Activated T-cell treated with anti-CD3 and anti-CD28 coated beads, Interleukin-2, amount 50 U/mL, for 24 hours (primary cell): Measurements from ENCODE around the gene NFIB.

ENCODE experiments used
- DNase-seq: peaks from one replicate; pipeline ENCODE4 v3.0.0-alpha.2; 2020
- H3K27ac Mint-ChIP-seq: 2 replicates; pipeline ENCODE4 v1.8.0; 2020; ENCODE audit warnings: mild to moderate bottlenecking, mixed read lengths
- H3K27me3 Mint-ChIP-seq: 2 replicates; pipeline ENCODE4 v1.8.0; 2020; ENCODE audit warnings: mixed read lengths
- H3K36me3 Mint-ChIP-seq: 2 replicates; pipeline ENCODE4 v1.8.0; 2020; ENCODE audit warnings: low read depth, mixed read lengths
- H3K4me1 Mint-ChIP-seq: 2 replicates; pipeline ENCODE4 v1.8.0; 2020; ENCODE audit warnings: low read depth, mixed read lengths
- H3K4me3 Mint-ChIP-seq: 2 replicates; pipeline ENCODE4 v1.8.0; 2020; ENCODE audit warnings: mild to moderate bottlenecking, moderate library complexity, mixed read lengths
- H3K9me3 Mint-ChIP-seq: 2 replicates; pipeline ENCODE4 v1.8.0; 2020; ENCODE audit warnings: mixed read lengths

The NFIB gene

GRCh38 chr9:14165376-14166035 lies 148.4 kb downstream of the NFIB start:
- Mint-ChIP-seq H3K27me3 (no peaks in the 10 kb centered on the region), H3K4me1 (no peaks in the 10 kb centered on the region), H3K4me3 (no peak overlapping the region), H3K9me3 (no peaks in the 10 kb centered on the region), H3K36me3 (no peaks in the 10 kb centered on the region), H3K27ac (no peak overlapping the region)
- DNase-seq: no peak

- Mint-ChIP-seq H3K27ac (no peak overlapping the region), H3K4me1 (no peaks in the 10 kb centered on the region), H3K9me3 (no peaks in the 10 kb centered on the region), H3K4me3 (no peak overlapping the region), H3K27me3 (no peaks in the 10 kb centered on the region), H3K36me3 (no peaks in the 10 kb centered on the region)
- DNase-seq: no peak
Observed at GRCh38 chr9:14164908-14165307, 149.0 kb downstream of the NFIB start.

GRCh38 chr9:14159440-14160216 lies 154.3 kb downstream of the NFIB start:
- Mint-ChIP-seq H3K27ac (no peak overlapping the region), H3K9me3 (no peaks in the 10 kb centered on the region), H3K27me3 (peaks cover 3% of the 10 kb centered on the region), H3K4me1 (peaks cover 6% of the 10 kb centered on the region), H3K4me3 (no peak overlapping the region), H3K36me3 (no peaks in the 10 kb centered on the region)
- DNase-seq: no peak

GRCh38 chr9:14158916-14159315 lies 155.0 kb downstream of the NFIB start:
- Mint-ChIP-seq H3K36me3 (no peaks in the 10 kb centered on the region), H3K4me3 (no peak overlapping the region), H3K4me1 (peaks cover 6% of the 10 kb centered on the region)

GRCh38 chr9:14158136-14158813 lies 155.7 kb downstream of the NFIB start:
- H3K27ac Mint-ChIP-seq: no peak overlapping the region
- no peaks in the 10 kb centered on the region for H3K36me3 Mint-ChIP-seq
- H3K27me3 Mint-ChIP-seq: peaks cover 3% of the 10 kb centered on the region
- H3K4me3 Mint-ChIP-seq: no peak overlapping the region
- DNase-seq: no peak
- H3K4me1 Mint-ChIP-seq: peaks cover 6% of the 10 kb centered on the region
- no peaks in the 10 kb centered on the region for H3K9me3 Mint-ChIP-seq

More at GRCh38 chr9:14158916-14159315, 155.0 kb downstream of the NFIB start:
- no peak overlapping the region for H3K27ac Mint-ChIP-seq
- no peaks in the 10 kb centered on the region for H3K9me3 Mint-ChIP-seq
- no peak for DNase-seq
- H3K27me3 Mint-ChIP-seq: peaks cover 3% of the 10 kb centered on the region

GRCh38 chr9:14157191-14157590 lies 156.8 kb downstream of the NFIB start:
- no peaks in the 10 kb centered on the region for H3K9me3 Mint-ChIP-seq
- peaks cover 3% of the 10 kb centered on the region for H3K27me3 Mint-ChIP-seq
- H3K4me3 Mint-ChIP-seq: no peak overlapping the region
- no peak overlapping the region for H3K27ac Mint-ChIP-seq
- no peaks in the 10 kb centered on the region for H3K36me3 Mint-ChIP-seq
- peaks cover 6% of the 10 kb centered on the region for H3K4me1 Mint-ChIP-seq
- DNase-seq: no peak

GRCh38 chr9:14156046-14156445 lies 157.9 kb downstream of the NFIB start:
- peaks cover 6% of the 10 kb centered on the region for H3K4me1 Mint-ChIP-seq
- no peaks in the 10 kb centered on the region for H3K9me3 Mint-ChIP-seq
- DNase-seq: no peak
- H3K27me3 Mint-ChIP-seq: peaks cover 3% of the 10 kb centered on the region
- no peak overlapping the region for H3K4me3 Mint-ChIP-seq
- H3K27ac Mint-ChIP-seq: no peak overlapping the region
- H3K36me3 Mint-ChIP-seq: no peaks in the 10 kb centered on the region

- H3K4me3 Mint-ChIP-seq: no peak overlapping the region
- peaks cover 3% of the 10 kb centered on the region for H3K27me3 Mint-ChIP-seq
- no peaks in the 10 kb centered on the region for H3K36me3 Mint-ChIP-seq
- H3K9me3 Mint-ChIP-seq: no peaks in the 10 kb centered on the region
- DNase-seq: no peak
- no peak overlapping the region for H3K27ac Mint-ChIP-seq
- H3K4me1 Mint-ChIP-seq: peaks cover 6% of the 10 kb centered on the region
Observed at GRCh38 chr9:14155237-14155636, 158.7 kb downstream of the NFIB start.

GRCh38 chr9:14153310-14153720 lies 160.6 kb downstream of the NFIB start:
- H3K9me3 Mint-ChIP-seq: no peaks in the 10 kb centered on the region
- H3K4me3 Mint-ChIP-seq: no peak overlapping the region
- H3K27ac Mint-ChIP-seq: no peak overlapping the region
- peaks cover 6% of the 10 kb centered on the region for H3K4me1 Mint-ChIP-seq
- no peaks in the 10 kb centered on the region for H3K36me3 Mint-ChIP-seq
- H3K27me3 Mint-ChIP-seq: peaks cover 3% of the 10 kb centered on the region
- DNase-seq: no peak

- no peaks in the 10 kb centered on the region for H3K27me3 Mint-ChIP-seq
- H3K27ac Mint-ChIP-seq: no peak overlapping the region
- DNase-seq: no peak
- no peak overlapping the region for H3K4me3 Mint-ChIP-seq
- H3K4me1 Mint-ChIP-seq: peaks cover 6% of the 10 kb centered on the region
- H3K9me3 Mint-ChIP-seq: no peaks in the 10 kb centered on the region
- H3K36me3 Mint-ChIP-seq: no peaks in the 10 kb centered on the region
Observed at GRCh38 chr9:14151451-14151850, 162.5 kb downstream of the NFIB start.

- H3K27ac Mint-ChIP-seq: no peak overlapping the region
- no peak overlapping the region for H3K4me3 Mint-ChIP-seq
- H3K36me3 Mint-ChIP-seq: no peaks in the 10 kb centered on the region
- H3K27me3 Mint-ChIP-seq: no peaks in the 10 kb centered on the region
- H3K4me1 Mint-ChIP-seq: no peaks in the 10 kb centered on the region
- H3K9me3 Mint-ChIP-seq: no peaks in the 10 kb centered on the region
- no peak for DNase-seq
Observed at GRCh38 chr9:14148501-14149103, 165.3 kb downstream of the NFIB start.

GRCh38 chr9:14147738-14148137 lies 166.2 kb downstream of the NFIB start:
- no peaks in the 10 kb centered on the region for H3K36me3 Mint-ChIP-seq

GRCh38 chr9:14146201-14146874 lies 167.6 kb downstream of the NFIB start:
- H3K27me3 Mint-ChIP-seq: no peaks in the 10 kb centered on the region
- H3K36me3 Mint-ChIP-seq: no peaks in the 10 kb centered on the region
- no peaks in the 10 kb centered on the region for H3K4me1 Mint-ChIP-seq
- H3K9me3 Mint-ChIP-seq: peaks cover 5% of the 10 kb centered on the region
- H3K27ac Mint-ChIP-seq: no peak overlapping the region
- DNase-seq: no peak
- H3K4me3 Mint-ChIP-seq: no peak overlapping the region

More at GRCh38 chr9:14147738-14148137, 166.2 kb downstream of the NFIB start:
- Mint-ChIP-seq H3K4me1 (no peaks in the 10 kb centered on the region), H3K27me3 (no peaks in the 10 kb centered on the region), H3K4me3 (no peak overlapping the region), H3K27ac (no peak overlapping the region), H3K9me3 (no peaks in the 10 kb centered on the region)
- no peak for DNase-seq

GRCh38 chr9:14144215-14144614 lies 169.7 kb downstream of the NFIB start:
- no peak for DNase-seq
- no peaks in the 10 kb centered on the region for H3K36me3 Mint-ChIP-seq
- no peaks in the 10 kb centered on the region for H3K4me1 Mint-ChIP-seq

More at GRCh38 chr9:14144215-14144614, 169.7 kb downstream of the NFIB start:
- Mint-ChIP-seq H3K27me3 (no peaks in the 10 kb centered on the region), H3K9me3 (peaks cover 5% of the 10 kb centered on the region), H3K27ac (no peak overlapping the region), H3K4me3 (no peak overlapping the region)
